Measurements from ENCODE around the gene SPATA4. TPM values are rescaled to one million over a fixed set of nuclear protein-coding genes. Genes with fewer than 3 reads are reported as not detected.
A peak's percentile ranks its signal among the peaks of the same experiment; 100 is the strongest.

The SPATA4 gene
- 0.09 and 0.11 TPM in 2 replicates for polyA plus RNA-seq (2011; rRNA removed)
- polyA minus RNA-seq (2011; rRNA and poly(A)+ RNA removed) = 1.6 TPM in 1 of 2 replicates, not detected in the other

DNA sequence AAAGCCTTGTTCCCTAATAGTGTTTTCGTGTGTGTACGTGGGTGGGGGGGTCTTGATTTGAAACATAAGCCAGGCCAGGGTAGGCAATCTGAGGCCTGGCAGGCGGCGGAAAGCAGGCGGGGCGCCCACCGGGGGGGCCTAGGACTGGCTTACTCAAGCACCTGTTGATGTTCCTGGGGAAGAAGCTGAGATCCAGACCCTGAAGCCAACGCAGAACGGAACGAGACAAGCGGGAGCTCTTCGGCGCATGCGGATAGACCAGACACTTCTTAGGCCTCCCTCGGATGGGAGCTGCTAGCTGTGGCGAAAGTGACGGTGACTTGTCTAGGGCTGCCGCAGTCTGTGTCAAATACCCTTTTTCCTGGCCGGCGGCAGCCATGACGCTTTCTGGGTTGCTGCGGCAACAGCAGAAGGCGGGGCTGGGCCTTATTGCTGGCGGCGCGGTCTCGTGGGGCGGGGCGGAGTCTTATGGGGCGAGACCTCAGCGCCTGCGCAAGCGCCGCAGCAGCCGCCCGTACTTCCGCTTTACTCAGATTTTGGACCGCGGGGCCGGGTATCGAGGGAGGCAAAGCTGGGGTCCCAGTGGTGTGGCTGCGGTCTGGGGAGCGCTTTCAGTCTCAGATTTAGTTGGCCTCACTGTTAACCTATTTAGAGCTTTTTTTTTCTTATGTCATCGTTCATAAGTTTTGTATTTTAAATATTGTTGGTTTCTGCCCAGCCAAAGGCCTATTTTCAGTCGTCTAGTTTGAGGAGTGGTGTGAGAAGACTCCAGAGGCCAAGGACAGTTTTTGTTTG lies at the start of gene SPATA4:
TSS of gene SPATA4 (minus strand) at position 402 of the 795 bp plus-strand sequence. CDS start at position 379, 23 bp downstream.
- TF ChIP-seq, protein P1, sequence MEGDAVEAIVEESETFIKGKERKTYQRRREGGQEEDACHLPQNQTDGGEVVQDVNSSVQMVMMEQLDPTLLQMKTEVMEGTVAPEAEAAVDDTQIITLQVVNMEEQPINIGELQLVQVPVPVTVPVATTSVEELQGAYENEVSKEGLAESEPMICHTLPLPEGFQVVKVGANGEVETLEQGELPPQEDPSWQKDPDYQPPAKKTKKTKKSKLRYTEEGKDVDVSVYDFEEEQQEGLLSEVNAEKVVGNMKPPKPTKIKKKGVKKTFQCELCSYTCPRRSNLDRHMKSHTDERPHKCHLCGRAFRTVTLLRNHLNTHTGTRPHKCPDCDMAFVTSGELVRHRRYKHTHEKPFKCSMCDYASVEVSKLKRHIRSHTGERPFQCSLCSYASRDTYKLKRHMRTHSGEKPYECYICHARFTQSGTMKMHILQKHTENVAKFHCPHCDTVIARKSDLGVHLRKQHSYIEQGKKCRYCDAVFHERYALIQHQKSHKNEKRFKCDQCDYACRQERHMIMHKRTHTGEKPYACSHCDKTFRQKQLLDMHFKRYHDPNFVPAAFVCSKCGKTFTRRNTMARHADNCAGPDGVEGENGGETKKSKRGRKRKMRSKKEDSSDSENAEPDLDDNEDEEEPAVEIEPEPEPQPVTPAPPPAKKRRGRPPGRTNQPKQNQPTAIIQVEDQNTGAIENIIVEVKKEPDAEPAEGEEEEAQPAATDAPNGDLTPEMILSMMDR (IDR thresholded peaks at IDR 0.05; ENCODE audit: low read depth, low read length) = no peak
- Histone ChIP-seq H3K27me3 (ENCODE audit: control insufficient read depth, insufficient read depth, low read length) (no peaks in the 10 kb centered on the region), H3K9me3 (ENCODE audit: control insufficient read depth, insufficient read depth, low read length) (no peaks in the 10 kb centered on the region), H3K4me3 (ENCODE audit: low read depth, low read length) (peak within 1 kb of the TSS; percentile 91), H3K27ac (ENCODE audit: low read depth, low read length) (no peak within 1 kb of the TSS)
- peak; percentile 69 for DNase-seq (ENCODE audit: low read depth, low spot score)
- POLR2A ChIA-PET = interaction anchor here (0.5 kb wide), 1 partner anchor 70 kb away, joined by 3 read pairs; no protein-coding TSS in a partner anchor
- CTCF ChIA-PET = interaction anchor here (1.4 kb wide), 1 partner anchor 82 kb away, joined by 4 read pairs; no protein-coding TSS in a partner anchor

DNA sequence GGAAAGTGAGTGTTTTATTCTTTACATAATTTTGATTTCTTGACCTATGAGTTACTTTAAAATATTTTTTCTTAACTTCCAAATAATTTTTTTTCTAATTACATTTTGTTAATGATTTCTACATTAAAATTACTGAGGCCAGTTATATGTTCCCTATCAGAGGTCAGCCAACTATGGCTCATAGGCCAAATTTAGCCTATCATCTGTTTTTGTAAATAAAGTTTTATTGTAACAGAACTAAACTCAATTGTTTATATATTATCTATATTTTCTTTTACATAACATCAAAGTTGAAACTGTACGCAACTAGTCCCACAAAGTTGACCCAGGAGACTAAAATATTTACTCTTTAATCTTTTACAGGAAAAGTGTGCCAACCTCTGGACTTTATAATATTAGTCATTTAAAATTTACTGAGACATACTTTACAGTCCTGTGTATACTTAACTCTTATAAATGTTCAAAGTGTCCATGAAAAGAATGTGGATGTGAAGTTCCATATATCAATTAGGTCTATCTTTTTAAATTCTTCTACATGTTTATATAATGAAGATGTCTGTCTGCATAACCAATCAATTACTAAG lies 47.5 kb upstream of the SPATA4 start:
- Histone ChIP-seq H3K4me3 (ENCODE audit: low read depth, low read length) (no peak overlapping the region), H3K27me3 (ENCODE audit: control insufficient read depth, insufficient read depth, low read length) (no peaks in the 10 kb centered on the region), H3K27ac (ENCODE audit: low read depth, low read length) (no peak overlapping the region), H3K9me3 (ENCODE audit: control insufficient read depth, insufficient read depth, low read length) (no peaks in the 10 kb centered on the region)
- CTCF ChIA-PET = no interaction called here
- TF ChIP-seq, protein P1 (IDR thresholded peaks at IDR 0.05; ENCODE audit: low read depth, low read length) = no peak
- POLR2A ChIA-PET = no interaction called here
- DNase-seq (ENCODE audit: low read depth, low spot score) = no peak

DNA sequence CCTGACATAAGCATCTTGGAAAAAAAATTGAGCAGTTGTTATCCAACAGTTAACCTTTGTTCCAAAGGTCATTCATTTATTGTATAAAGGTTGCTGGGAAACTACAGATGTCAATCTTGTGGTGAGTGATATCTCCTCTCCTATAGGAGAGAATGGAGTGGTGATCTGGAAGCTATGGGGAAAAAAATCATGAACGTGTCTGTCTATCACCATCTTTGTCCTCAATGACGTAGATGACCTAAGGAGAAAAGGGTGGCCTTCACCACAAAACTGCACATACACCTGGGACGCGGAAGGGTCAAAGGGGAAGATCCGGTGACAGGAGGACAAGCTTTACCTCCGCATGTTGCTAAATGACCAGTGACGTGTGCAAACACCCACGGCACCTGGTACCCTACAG lies 46.3 kb upstream of the SPATA4 start:
- Histone ChIP-seq H3K9me3 (ENCODE audit: control insufficient read depth, insufficient read depth, low read length) (no peaks in the 10 kb centered on the region), H3K27me3 (ENCODE audit: control insufficient read depth, insufficient read depth, low read length) (no peaks in the 10 kb centered on the region), H3K27ac (ENCODE audit: low read depth, low read length) (no peak overlapping the region), H3K4me3 (ENCODE audit: low read depth, low read length) (no peak overlapping the region)
- TF ChIP-seq, protein P1 (IDR thresholded peaks at IDR 0.05; ENCODE audit: low read depth, low read length) = no peak
- DNase-seq (ENCODE audit: low read depth, low spot score) = no peak
- ChIA-PET POLR2A (no interaction called here), CTCF (no interaction called here)

DNA sequence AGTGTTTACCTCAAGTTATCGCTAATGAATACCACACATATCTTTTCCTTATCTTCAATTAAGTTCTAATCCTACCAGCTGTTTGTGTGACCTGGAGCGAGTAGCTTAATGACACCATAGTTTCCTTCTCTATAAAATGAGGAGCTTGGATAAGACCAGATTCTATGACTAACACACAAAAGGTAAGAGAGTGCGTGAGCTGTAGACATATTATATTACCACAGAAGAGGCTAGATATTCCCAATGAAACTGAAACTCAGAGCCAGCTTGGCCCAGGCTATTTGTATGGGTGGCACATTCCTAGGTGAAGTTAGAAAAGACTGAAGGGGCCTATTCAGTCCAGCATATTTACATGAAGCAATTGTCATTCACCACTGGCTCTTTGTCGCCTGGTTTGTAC lies 43.4 kb upstream of the SPATA4 start:
- CTCF ChIA-PET = interaction anchor here (1.5 kb wide), 1 partner anchor 39 kb away, joined by 4 read pairs; no protein-coding TSS in a partner anchor
- POLR2A ChIA-PET = interaction anchor here (2.0 kb wide), 1 partner anchor 32 kb away, joined by 6 read pairs; no protein-coding TSS in a partner anchor
- Histone ChIP-seq H3K27me3 (ENCODE audit: control insufficient read depth, insufficient read depth, low read length) (no peaks in the 10 kb centered on the region), H3K9me3 (ENCODE audit: control insufficient read depth, insufficient read depth, low read length) (no peaks in the 10 kb centered on the region), H3K27ac (ENCODE audit: low read depth, low read length) (no peak overlapping the region), H3K4me3 (ENCODE audit: low read depth, low read length) (no peak overlapping the region)
- no peak for DNase-seq (ENCODE audit: low read depth, low spot score)
- TF ChIP-seq, protein P1 (IDR thresholded peaks at IDR 0.05; ENCODE audit: low read depth, low read length) = no peak
